HG03064 (cell line): Measurements from ENCODE around the gene C3orf22.

Experiments
- ATAC-seq: cut with Tn5 transposase; IDR thresholded peaks from one replicate; pipeline ENCODE4 v1.9.1; 2021; ENCODE audit warnings: low read depth; ENCODE audit not compliant: unreplicated experiment

C3orf22 gene

GRCh38 chr3:126516152-126516935 lies 42.4 kb downstream of the C3orf22 start:
- no peak for ATAC-seq

GRCh38 chr3:126515066-126515706 lies 43.5 kb downstream of the C3orf22 start:
- ATAC-seq, result no peak

- no peak for ATAC-seq
Observed at GRCh38 chr3:126514161-126514560, 44.6 kb downstream of the C3orf22 start.

GRCh38 chr3:126512916-126513650 lies 45.6 kb downstream of the C3orf22 start:
- no peak for ATAC-seq

- ATAC-seq, result no peak
Observed at GRCh38 chr3:126512026-126512425, 46.7 kb downstream of the C3orf22 start.

- ATAC-seq, result no peak
Observed at GRCh38 chr3:126511291-126511690, 47.4 kb downstream of the C3orf22 start.

GRCh38 chr3:126510308-126510910 lies 48.3 kb downstream of the C3orf22 start:
- ATAC-seq, result no peak

GRCh38 chr3:126509597-126510307 lies 49.0 kb downstream of the C3orf22 start:
- ATAC-seq, result no peak

- no peak for ATAC-seq
Observed at GRCh38 chr3:126508564-126508964, 50.2 kb downstream of the C3orf22 start.

- no peak for ATAC-seq
Observed at GRCh38 chr3:126507886-126508285, 50.8 kb downstream of the C3orf22 start.

GRCh38 chr3:126503701-126504100 lies 55.0 kb downstream of the C3orf22 start:
- no peak for ATAC-seq

- no peak for ATAC-seq
Observed at GRCh38 chr3:126502656-126503055, 56.1 kb downstream of the C3orf22 start.

GRCh38 chr3:126501736-126502135 lies 57.0 kb downstream of the C3orf22 start:
- no peak for ATAC-seq

- no peak for ATAC-seq
Observed at GRCh38 chr3:126501054-126501453, 57.7 kb downstream of the C3orf22 start.

- no peak for ATAC-seq
Observed at GRCh38 chr3:126500016-126500415, 58.7 kb downstream of the C3orf22 start.
